ENCODE data around the gene CDC42BPA.

DNA sequence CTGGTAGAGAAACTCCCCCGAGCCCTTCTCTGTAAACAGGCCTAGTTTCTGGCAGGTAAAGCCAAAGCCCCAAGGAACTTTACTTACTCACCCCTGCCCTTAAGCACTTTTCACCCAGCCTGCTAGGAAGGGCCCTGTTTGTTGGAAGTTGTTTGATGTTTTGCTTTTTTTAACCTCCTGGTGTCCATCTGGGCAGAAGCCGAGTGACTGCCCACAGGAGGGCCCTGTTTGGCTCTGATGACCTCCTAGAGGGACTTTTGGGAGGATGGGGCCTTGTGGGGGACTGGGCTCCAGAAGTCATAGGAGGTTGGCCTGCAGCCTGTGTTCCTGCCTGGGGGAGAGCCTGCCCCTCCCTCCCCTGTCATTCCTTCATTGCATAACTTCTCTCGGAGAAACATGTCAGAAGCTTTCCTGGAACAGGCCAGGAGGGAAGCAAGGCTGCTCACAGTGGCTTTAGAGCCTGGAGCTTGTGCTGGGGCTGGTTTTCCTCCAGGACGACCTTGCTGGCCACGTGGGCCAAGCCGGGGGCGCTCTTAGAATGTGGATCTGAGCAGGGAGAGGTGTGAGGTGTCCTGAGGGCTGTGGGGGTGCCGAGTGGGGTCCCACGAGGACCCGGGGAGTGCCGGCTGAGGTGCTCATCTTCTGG is 344.3 kb downstream of the CDC42BPA start:
- TF ChIP-seq CTCF (IDR thresholded peaks at IDR 0.05) (no peak), POLR2A (IDR thresholded peaks at IDR 0.05) (no peak)
